ENCODE measurements around the gene GALNT17. TPM values are rescaled to one million over a fixed set of nuclear protein-coding genes. Genes with fewer than 3 reads are reported as not detected.

GALNT17 gene
- total and polyA plus RNA-seq, 12 donors, result 0.94 to 37.5 (median 8.1) TPM

GRCh38 chr7:71697400-71697799, 565.5 kb downstream of the GALNT17 start:
- DNase-seq, result no peak
- WGBS, 4 donors, result 92 to 95% (median 94%) methylated on average over 3 of the region's 3 CpGs
- intact Hi-C loops (cut with DNase I), result no loop called here

DNA sequence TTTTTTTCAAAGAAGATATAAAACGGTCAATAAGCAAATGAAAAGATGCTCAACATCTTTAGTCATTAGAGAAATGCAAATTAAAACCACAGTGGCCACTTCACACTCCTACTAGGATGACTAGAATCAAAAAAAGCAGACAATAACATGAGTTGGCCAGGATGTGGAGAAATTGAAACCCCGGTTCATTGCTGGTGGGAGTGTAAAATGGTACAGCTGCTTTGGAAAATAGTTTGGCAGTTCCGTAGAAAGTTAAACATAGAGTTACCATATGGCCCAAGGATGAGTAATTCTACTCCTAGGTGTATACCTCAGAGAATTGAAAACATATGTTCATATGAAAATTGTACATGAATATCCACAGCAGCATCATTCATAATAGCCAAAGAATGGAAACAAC, 573.3 kb downstream of the GALNT17 start:
- H3K27me3 ChIP-seq, result no peaks in the 10 kb centered on the region
- no peak overlapping the region for H3K27ac ChIP-seq
- intact Hi-C loops (cut with DNase I), result no loop called here
- no peak overlapping the region for H3K4me3 ChIP-seq
- H3K36me3 ChIP-seq (replicated peaks in 1 of 2), result no peaks in the 10 kb centered on the region
- TF ChIP-seq, protein P1, sequence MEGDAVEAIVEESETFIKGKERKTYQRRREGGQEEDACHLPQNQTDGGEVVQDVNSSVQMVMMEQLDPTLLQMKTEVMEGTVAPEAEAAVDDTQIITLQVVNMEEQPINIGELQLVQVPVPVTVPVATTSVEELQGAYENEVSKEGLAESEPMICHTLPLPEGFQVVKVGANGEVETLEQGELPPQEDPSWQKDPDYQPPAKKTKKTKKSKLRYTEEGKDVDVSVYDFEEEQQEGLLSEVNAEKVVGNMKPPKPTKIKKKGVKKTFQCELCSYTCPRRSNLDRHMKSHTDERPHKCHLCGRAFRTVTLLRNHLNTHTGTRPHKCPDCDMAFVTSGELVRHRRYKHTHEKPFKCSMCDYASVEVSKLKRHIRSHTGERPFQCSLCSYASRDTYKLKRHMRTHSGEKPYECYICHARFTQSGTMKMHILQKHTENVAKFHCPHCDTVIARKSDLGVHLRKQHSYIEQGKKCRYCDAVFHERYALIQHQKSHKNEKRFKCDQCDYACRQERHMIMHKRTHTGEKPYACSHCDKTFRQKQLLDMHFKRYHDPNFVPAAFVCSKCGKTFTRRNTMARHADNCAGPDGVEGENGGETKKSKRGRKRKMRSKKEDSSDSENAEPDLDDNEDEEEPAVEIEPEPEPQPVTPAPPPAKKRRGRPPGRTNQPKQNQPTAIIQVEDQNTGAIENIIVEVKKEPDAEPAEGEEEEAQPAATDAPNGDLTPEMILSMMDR (IDR thresholded peaks at IDR 0.05), result no peak
- TF ChIP-seq POLR2A (IDR thresholded peaks at IDR 0.05), result no peak
- H3K9me3 ChIP-seq (replicated peaks in 1 of 3), result no peaks in the 10 kb centered on the region
- DNase-seq, result no peak
- no peaks in the 10 kb centered on the region for H3K4me1 ChIP-seq (replicated peaks in 1 of 2)
- 74 to 86% (median 81%) methylated on average over 3 of the region's 3 CpGs for WGBS, 4 donors

More at GRCh38 chr7:71697400-71697799, 565.5 kb downstream of the GALNT17 start:
- no peak overlapping the region for H3K4me3 ChIP-seq
- TF ChIP-seq, protein P1 (IDR thresholded peaks at IDR 0.05), result no peak
- TF ChIP-seq POLR2A (IDR thresholded peaks at IDR 0.05), result no peak
- H3K9me3 ChIP-seq (replicated peaks in 1 of 3), result no peaks in the 10 kb centered on the region
- no peaks in the 10 kb centered on the region for H3K4me1 ChIP-seq (replicated peaks in 1 of 2)
- no peaks in the 10 kb centered on the region for H3K27me3 ChIP-seq
- H3K36me3 ChIP-seq (replicated peaks in 1 of 2), result no peaks in the 10 kb centered on the region
- no peak overlapping the region for H3K27ac ChIP-seq

- no peak for TF ChIP-seq POLR2A (IDR thresholded peaks at IDR 0.05)
- TF ChIP-seq, protein P1 (IDR thresholded peaks at IDR 0.05), result no peak
- Histone ChIP-seq H3K4me3 (no peak overlapping the region), H3K9me3 (replicated peaks in 1 of 3) (no peaks in the 10 kb centered on the region), H3K4me1 (replicated peaks in 1 of 2) (no peaks in the 10 kb centered on the region), H3K36me3 (replicated peaks in 1 of 2) (no peaks in the 10 kb centered on the region), H3K27ac (no peak overlapping the region), H3K27me3 (no peaks in the 10 kb centered on the region)
- DNase-seq, result no peak
- 87 to 98% (median 91%) methylated on average over 3 of the region's 3 CpGs for WGBS, 4 donors
- intact Hi-C loops (cut with DNase I), result no loop called here
These were observed 574.1 kb downstream of the GALNT17 start for GRCh38 chr7:71705901-71706596.

- TF ChIP-seq POLR2A (IDR thresholded peaks at IDR 0.05), result no peak
- TF ChIP-seq, protein P1 (IDR thresholded peaks at IDR 0.05), result no peak
- Histone ChIP-seq H3K27ac (no peak overlapping the region), H3K4me3 (no peak overlapping the region), H3K27me3 (no peaks in the 10 kb centered on the region), H3K9me3 (replicated peaks in 1 of 3) (no peaks in the 10 kb centered on the region), H3K4me1 (replicated peaks in 1 of 2) (no peaks in the 10 kb centered on the region), H3K36me3 (replicated peaks in 1 of 2) (no peaks in the 10 kb centered on the region)
- intact Hi-C loops (cut with DNase I), result no loop called here
- 16 to 22% (median 19%) methylated on average over 2 of the region's 2 CpGs for WGBS, 4 donors
- DNase-seq, result no peak
These were observed 574.6 kb downstream of the GALNT17 start for GRCh38 chr7:71706597-71706975.
